H1 (cell line): ENCODE data around the gene NFIC. TPM values are rescaled to one million over a fixed set of nuclear protein-coding genes. Genes with fewer than 3 reads are reported as not detected.

Experiments used
- CTCF ChIA-PET: fragments of 300-600 bp; sonication (Branson Sonifier 250); formaldehyde crosslinking; loops from one replicate; lab custom pipeline; 2021; ENCODE audit not compliant: partially characterized antibody; lab: Charles Lee
- POLR2A ChIA-PET: fragments of 300-600 bp; sonication (Branson Sonifier 250); formaldehyde crosslinking; loops from one replicate; lab custom pipeline; 2021; ENCODE audit warnings: inconsistent platforms; ENCODE audit not compliant: partially characterized antibody; lab: Charles Lee
- DNase-seq, 2 experiments: peaks; one replicate each; pipeline versions ENCODE4 v3.0.0 to v3.0.0-alpha.2; 2010 to 2022; ENCODE audit warnings: low spot score in 2 of 2, low read depth in 1 of 2, mixed read lengths in 1 of 2
- FAIRE-seq: peaks from 2 replicates; lab custom pipeline; 2011; peaks lifted over from hg19 to GRCh38; lab: Jason Lieb, UNC
- H2AFZ ChIP-seq: 2 replicates; pipeline ENCODE4 v1.8.1; 2012; ENCODE audit warnings: low read length, inconsistent platforms
- H2AK5ac ChIP-seq: 2 replicates; pipeline ENCODE4 v1.6.1; 2013; ENCODE audit warnings: low read depth, low read length
- H2BK120ac ChIP-seq: replicated peaks from 2 replicates; pipeline ENCODE3; 2013; ENCODE audit warnings: low read depth, low read length, inconsistent platforms
- H2BK12ac ChIP-seq: 2 replicates; pipeline ENCODE4 v1.6.1; 2013; ENCODE audit warnings: low read depth, low read length
- H2BK15ac ChIP-seq: 2 replicates; pipeline ENCODE4 v1.6.1; 2013; ENCODE audit warnings: low read length
- H2BK20ac ChIP-seq: 2 replicates; pipeline ENCODE4 v1.6.1; 2013; ENCODE audit warnings: low read length
- H2BK5ac ChIP-seq: 2 replicates; pipeline ENCODE4 v1.6.1; 2013; ENCODE audit warnings: low read depth, low read length
- H3K14ac ChIP-seq: 2 replicates; pipeline ENCODE4 v1.6.1; 2013; ENCODE audit warnings: inconsistent platforms; ENCODE audit not compliant: insufficient read length
- H3K18ac ChIP-seq: 2 replicates; pipeline ENCODE4 v1.6.1; 2013; ENCODE audit warnings: low read length; ENCODE audit errors: extremely low read depth
- H3K23ac ChIP-seq: 2 replicates; pipeline ENCODE4 v1.6.1; 2013; ENCODE audit warnings: inconsistent platforms; ENCODE audit not compliant: insufficient read length
- H3K23me2 ChIP-seq: 2 replicates; pipeline ENCODE4 v1.6.1; 2013; ENCODE audit warnings: low read depth, low read length
- H3K27ac ChIP-seq: 2 replicates; pipeline ENCODE4 v1.6.1; 2011; ENCODE audit warnings: low read depth, low read length, inconsistent platforms
- H3K27me3 ChIP-seq, 4 experiments: replicated peaks in 1 of 4; 1 replicate in 1 of 4; 2 replicates in 3 of 4; pipeline versions ENCODE4 v1.6.1 to v1.8.1; 2011 to 2013; ENCODE audit warnings: low read length in 3 of 4, mild to moderate bottlenecking in 3 of 4, inconsistent platforms in 2 of 4, mixed read lengths in 2 of 4, moderate library complexity in 1 of 4; ENCODE audit not compliant: control insufficient read depth in 3 of 4, insufficient read depth in 3 of 4; ENCODE audit errors: extremely low read depth in 1 of 4
- H3K36me3 ChIP-seq, 4 experiments: 2 replicates each; pipeline versions ENCODE4 v1.6.1 to v1.8.1; 2011 to 2013; ENCODE audit warnings: mild to moderate bottlenecking in 4 of 4, low read length in 3 of 4, moderate library complexity in 2 of 4, control low read depth in 1 of 4, inconsistent platforms in 1 of 4; ENCODE audit not compliant: insufficient read depth in 4 of 4, control insufficient read depth in 2 of 4
- H3K4ac ChIP-seq: replicated peaks from 2 replicates; pipeline ENCODE3; 2013; ENCODE audit warnings: low read length, low read depth, mixed read lengths, inconsistent platforms; ENCODE audit not compliant: insufficient read length
- H3K4me1 ChIP-seq, 4 experiments: replicated peaks in 1 of 4; 1 replicate in 1 of 4; 2 replicates in 3 of 4; pipeline versions ENCODE4 v1.6.1 to v1.8.1; 2011 to 2013; ENCODE audit warnings: low read length in 3 of 4, inconsistent platforms in 2 of 4, mixed read lengths in 1 of 4; ENCODE audit not compliant: insufficient read depth in 4 of 4, control insufficient read depth in 3 of 4
- H3K4me2 ChIP-seq, 2 experiments: 2 replicates each; pipeline versions ENCODE4 v1.6.1 to v1.8.1; 2011 to 2013; ENCODE audit warnings: low read depth in 2 of 2, low read length in 2 of 2, control low read depth in 1 of 2, inconsistent platforms in 1 of 2, mild to moderate bottlenecking in 1 of 2; ENCODE audit not compliant: insufficient read depth in 1 of 2
- H3K4me3 ChIP-seq, 4 experiments: fragments of 200-600, 300-600 bp in 1 of 4; sonication (generic), shearing (Covaris generic), sonication (Bioruptor Twin) in 1 of 4; 2 replicates each; pipeline versions ENCODE4 v1.5.1 to v1.8.1; 2011 to 2016; ENCODE audit warnings: low read length in 4 of 4, low read depth in 3 of 4, control low read depth in 2 of 4, inconsistent platforms in 2 of 4, mild to moderate bottlenecking in 2 of 4, mixed read lengths in 1 of 4, moderate library complexity in 1 of 4; ENCODE audit not compliant: insufficient read depth in 2 of 4; ENCODE audit errors: extremely low read depth in 1 of 4
- H3K56ac ChIP-seq: replicated peaks from 2 replicates; pipeline ENCODE3; 2013; ENCODE audit warnings: low read depth, mild to moderate bottlenecking, mixed read lengths, low read length, inconsistent platforms; ENCODE audit not compliant: insufficient read length
- H3K79me1 ChIP-seq: 2 replicates; pipeline ENCODE4 v1.6.1; 2013; ENCODE audit warnings: low read depth, low read length, control low read depth
- H3K79me2 ChIP-seq, 2 experiments: 2 replicates each; pipeline versions ENCODE4 v1.6.1 to v1.8.1; 2012 to 2013; ENCODE audit warnings: low read length in 2 of 2, mild to moderate bottlenecking in 2 of 2, inconsistent platforms in 1 of 2; ENCODE audit not compliant: insufficient read depth in 2 of 2, control insufficient read depth in 1 of 2
- H3K9ac ChIP-seq, 4 experiments: replicated peaks in 1 of 4; 1 replicate in 1 of 4; 2 replicates in 3 of 4; pipeline versions ENCODE4 v1.6.1 to v1.8.1; 2011 to 2013; ENCODE audit warnings: low read depth in 3 of 4, low read length in 3 of 4, control low read depth in 2 of 4, mild to moderate bottlenecking in 2 of 4, moderate library complexity in 2 of 4, inconsistent platforms in 1 of 4; ENCODE audit errors: extremely low read depth in 1 of 4
- H3K9me3 ChIP-seq, 2 experiments: 2 replicates each; pipeline versions ENCODE4 v1.6.1 to v1.8.1; 2012 to 2013; ENCODE audit warnings: mild to moderate bottlenecking in 2 of 2, moderate library complexity in 2 of 2, control low read depth in 1 of 2, inconsistent platforms in 1 of 2, low read depth in 1 of 2, low read length in 1 of 2, mixed read lengths in 1 of 2; ENCODE audit not compliant: insufficient read depth in 2 of 2
- H4K20me1 ChIP-seq, 2 experiments: replicated peaks in 1 of 2; 2 replicates each; pipeline versions ENCODE3 to v1.8.1; 2011 to 2013; ENCODE audit warnings: inconsistent platforms in 2 of 2, low read length in 2 of 2, mild to moderate bottlenecking in 1 of 2; ENCODE audit not compliant: insufficient read depth in 2 of 2, control insufficient read depth in 1 of 2
- H4K5ac ChIP-seq: 2 replicates; pipeline ENCODE4 v1.6.1; 2013; ENCODE audit warnings: low read length, low read depth, mixed read lengths, inconsistent platforms; ENCODE audit not compliant: insufficient read length
- H4K8ac ChIP-seq: 2 replicates; pipeline ENCODE4 v1.8.0; 2013; ENCODE audit warnings: mild to moderate bottlenecking, moderate library complexity, low read length, inconsistent platforms; ENCODE audit not compliant: insufficient read depth; ENCODE audit errors: extremely low read depth
- H4K91ac ChIP-seq: replicated peaks from 2 replicates; pipeline ENCODE3; 2013; ENCODE audit warnings: low read length, mixed read lengths, inconsistent platforms; ENCODE audit not compliant: insufficient read length
- ASH2L ChIP-seq: fragments of 200-600, 300-600 bp; sonication (generic); IDR thresholded peaks from one replicate; pipeline ENCODE4 v1.7.1; 2017; ENCODE audit warnings: low read length
- CEBPB ChIP-seq: IDR thresholded peaks from 2 replicates; pipeline ENCODE4 v1.6.1; 2012; ENCODE audit warnings: low read depth, low read length
- CTBP2 ChIP-seq: IDR thresholded peaks from 2 replicates; pipeline ENCODE4 v1.7.0; 2011; ENCODE audit warnings: borderline replicate concordance, mild to moderate bottlenecking, moderate library complexity, mixed read lengths, low read length; ENCODE audit not compliant: insufficient read depth, insufficient read length
- HDAC2 ChIP-seq, 2 experiments: fragments of 300-600 bp in 1 of 2; sonication (generic) in 1 of 2; IDR thresholded peaks; 2 replicates each; pipeline ENCODE4 v1.6.1; 2011 to 2012; ENCODE audit warnings: low read depth in 2 of 2, low read length in 2 of 2, mild to moderate bottlenecking in 2 of 2, moderate library complexity in 2 of 2, borderline replicate concordance in 1 of 2, inconsistent platforms in 1 of 2
- JUN ChIP-seq: IDR thresholded peaks from 2 replicates; pipeline ENCODE4 v1.6.1; 2011; ENCODE audit warnings: low read depth, mild to moderate bottlenecking, improper control_type of control experiment, low read length
- MAFK ChIP-seq: IDR thresholded peaks from 2 replicates; pipeline ENCODE4 v1.6.1; 2012; ENCODE audit warnings: low read depth, mild to moderate bottlenecking, improper control_type of control experiment, low read length
- NANOG ChIP-seq: IDR thresholded peaks from 2 replicates; pipeline ENCODE4 v1.6.1; 2011; ENCODE audit warnings: low read length, low read depth, mild to moderate bottlenecking, inconsistent platforms; ENCODE audit not compliant: insufficient read depth, poor library complexity, severe bottlenecking
- PHF8 ChIP-seq: fragments of 200-600 bp; sonication (generic); conservative IDR thresholded peaks from 2 replicates; pipeline ENCODE4 v1.7.1; 2012; ENCODE audit warnings: low read depth, mild to moderate bottlenecking, inconsistent platforms, low read length, moderate library complexity
- POLR2A ChIP-seq, 2 experiments: IDR thresholded peaks; 1 replicate in 1 of 2; 2 replicates in 1 of 2; pipeline ENCODE4 v1.6.1; 2011; ENCODE audit warnings: low read depth in 2 of 2, low read length in 2 of 2, mild to moderate bottlenecking in 2 of 2; ENCODE audit errors: control extremely low read depth in 1 of 2
- WGBS, 2 experiments: shearing (Covaris generic) in 1 of 2; methylation state at CpG; one replicate each; pipeline versions ENCODE4 v1.1.6 to v1.1.7; 2013 to 2015; ENCODE audit warnings: low lambda C conversion rate in 2 of 2, mixed read lengths in 2 of 2, inconsistent platforms in 1 of 2, low coverage in 1 of 2, missing lambda C conversion rate in 1 of 2; ENCODE audit not compliant: insufficient replicate concordance in 2 of 2, insufficient coverage in 1 of 2, insufficient read length in 1 of 2; ENCODE audit errors: extremely low coverage in 1 of 2, missing lambda C conversion rate in 1 of 2; 5-methylcytosine and 5-hydroxymethylcytosine counted together
- polyA plus RNA-seq, 7 experiments: library from polyadenylated mRNA; depleted of rRNA in 3 of 7; stranded (reverse) in 5 of 7; unstranded in 2 of 7; fragments of >200 nt in 5 of 7; fragments of 200-250 nt in 2 of 7; gene quantifications; 1 replicate in 5 of 7; 2 replicates in 1 of 7; 4 replicates in 1 of 7; pipeline versions ENCODE4 v1.2.1 to v1.2.3, GENCODE V29; 2011 to 2013; ENCODE audit warnings: missing spikeins in 2 of 7, mixed read lengths in 2 of 7
- total RNA-seq: library from RNA; stranded (reverse); fragmentation: NEBNext Ultra II Directional; extraction: Animal tissue kit (Norgen Biotek cat#: 25700); gene quantifications from 2 replicates; pipeline ENCODE4 v1.2.1, GENCODE V29; 2021
- TF ChIP-seq, protein P1 (sequence below): IDR thresholded peaks from 2 replicates; pipeline ENCODE4 v1.6.1; 2011; ENCODE audit warnings: low read length, improper control_type of control experiment

Gene NFIC
- total and polyA plus RNA-seq, 2 of the 8 experiments (the other 6 are each of a cell fraction or from before 2014, with no cell fraction given), result 0.56 to 3.2 TPM

DNA sequence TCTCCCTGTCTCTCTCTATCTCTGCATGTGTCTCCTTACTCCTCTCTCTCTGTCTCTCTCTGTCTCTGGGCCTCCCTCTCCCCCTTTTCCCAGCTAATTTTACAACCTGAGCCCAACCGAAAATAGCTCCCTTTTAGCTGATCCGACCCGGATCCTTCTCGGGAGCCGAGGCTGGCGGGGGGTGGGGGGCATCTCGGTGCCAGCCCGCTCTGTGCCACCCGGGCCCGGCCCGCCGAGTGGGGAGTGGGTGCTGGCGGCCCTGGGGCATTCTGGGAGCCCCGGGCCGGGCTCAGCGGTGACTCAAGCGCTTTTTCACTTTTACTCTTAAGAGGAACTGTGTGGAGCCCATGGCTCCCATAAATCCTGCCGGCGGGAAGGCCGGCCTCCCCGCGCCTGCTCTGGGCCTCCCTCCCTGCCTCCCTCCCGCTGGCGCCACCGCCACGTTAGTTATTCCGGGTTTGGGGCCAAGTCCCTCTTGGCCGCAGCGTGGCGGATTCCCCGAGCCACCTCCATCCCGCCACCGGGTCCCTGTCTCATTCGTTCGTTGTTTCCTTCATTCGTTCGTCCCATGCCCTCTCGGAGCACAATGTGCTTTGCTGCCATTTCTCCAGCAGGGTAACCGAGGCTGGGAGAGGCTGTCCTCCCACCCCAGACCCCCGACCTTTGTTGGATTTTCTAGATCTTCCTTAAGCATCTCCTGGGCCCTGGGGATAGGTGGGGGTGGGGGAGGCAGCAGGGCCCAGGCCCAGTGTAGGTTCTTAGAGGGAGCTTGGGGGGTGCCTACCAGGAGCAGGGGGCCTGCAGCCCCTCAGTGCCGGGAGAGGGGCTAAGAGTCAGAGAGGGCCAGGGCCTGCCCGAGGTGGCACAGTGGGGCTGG, 3.2 kb downstream of the NFIC start:
- Histone ChIP-seq H3K4me1 (peaks cover 8 to 26% (median 12%) of the 10 kb centered on the region in 4 experiments; a peak in 6 of 7 replicates), H3K79me1 (no peaks in the 10 kb centered on the region), H3K36me3 (no peaks in the 10 kb centered on the region), H2BK120ac (no peak overlapping the region), H3K18ac (no peak overlapping the region; the same call in 1 of the 2 replicates), H3K4me2 (peak overlapping the region; percentile 57 to 64), H2BK12ac (0 out of 2 replicates have a peak overlapping the region, but pooled peaks have one; percentile 75), H3K27ac (no peak overlapping the region), H3K4me3 (peak overlapping the region; percentile 6 to 57 (median 24); a peak in 5 of 8 replicates), H3K4ac (no peak overlapping the region), H3K23me2 (peaks cover 8% of the 10 kb centered on the region; the same call in 1 of the 2 replicates), H3K56ac (no peak overlapping the region), H3K79me2 (no peaks in the 10 kb centered on the region), H4K20me1 (peaks cover 3 to 17% of the 10 kb centered on the region in 2 experiments), H3K9ac (no peak overlapping the region), H4K5ac (no peak overlapping the region), H3K27me3 (peaks cover 69 to 94% (median 90%) of the 10 kb centered on the region in 4 experiments), H3K9me3 (no peaks in the 10 kb centered on the region; a peak in 1 of 4 replicates), H3K14ac (no peak overlapping the region), H2BK5ac (no peak overlapping the region), H4K8ac (no peak overlapping the region), H2BK20ac (no peak overlapping the region), H2AFZ (no peak overlapping the region), H2AK5ac (no peak overlapping the region), H3K23ac (no peak overlapping the region), H2BK15ac (no peak overlapping the region; the same call in 1 of the 2 replicates), H4K91ac (no peak overlapping the region)
- CTCF ChIA-PET, result interaction anchor here (0.6 to 2.1 kb wide), 4 partner anchors 16 to 115 kb away, joined by 3 to 8 read pairs (median 4); no protein-coding TSS in a partner anchor
- FAIRE-seq (no peak), DNase-seq (no peak)
- 2% methylated on average over 33 of the region's 42 CpGs; no CpG with 5 or more reads in 1 of the 2 experiments for WGBS, 2 experiments
- POLR2A ChIA-PET, result interaction anchor here (0.6 to 1.3 kb wide), 3 partner anchors 8 to 50 kb away, joined by 3 to 9 read pairs (median 3); no protein-coding TSS in a partner anchor
- TF ChIP-seq, protein P1, sequence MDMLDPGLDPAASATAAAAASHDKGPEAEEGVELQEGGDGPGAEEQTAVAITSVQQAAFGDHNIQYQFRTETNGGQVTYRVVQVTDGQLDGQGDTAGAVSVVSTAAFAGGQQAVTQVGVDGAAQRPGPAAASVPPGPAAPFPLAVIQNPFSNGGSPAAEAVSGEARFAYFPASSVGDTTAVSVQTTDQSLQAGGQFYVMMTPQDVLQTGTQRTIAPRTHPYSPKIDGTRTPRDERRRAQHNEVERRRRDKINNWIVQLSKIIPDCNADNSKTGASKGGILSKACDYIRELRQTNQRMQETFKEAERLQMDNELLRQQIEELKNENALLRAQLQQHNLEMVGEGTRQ, result no peak
- TF ChIP-seq HDAC2 (IDR thresholded peaks at IDR 0.05; ENCODE audit: borderline replicate concordance in 1 of 2, low read depth in 2 of 2, low read length in 2 of 2), result no peak
- TF ChIP-seq NANOG, result no peak
- TF ChIP-seq MAFK, result no peak
- TF ChIP-seq JUN, result no peak
- no peak for TF ChIP-seq CEBPB
- no peak for TF ChIP-seq POLR2A (IDR thresholded peaks at IDR 0.05; ENCODE audit: control extremely low read depth in 1 of 2, low read depth in 2 of 2, low read length in 2 of 2)
- TF ChIP-seq PHF8, result no peak
- no peak for TF ChIP-seq ASH2L
- TF ChIP-seq CTBP2, result no peak
